ENCODE measurements around the gene RNU4-1.
A peak's percentile ranks its signal among the peaks of the same experiment; 100 is the strongest.

The RNU4-1 gene

GRCh38 chr12:120287491-120287890 is 5.5 kb downstream of the RNU4-1 start:
- no peak for DNase-seq

GRCh38 chr12:120286768-120287490 is 6.1 kb downstream of the RNU4-1 start:
- DNase-seq: no peak

- DNase-seq: no peak
Observed at GRCh38 chr12:120284381-120284780, 8.7 kb downstream of the RNU4-1 start.

- no peak for DNase-seq
Observed at GRCh38 chr12:120283318-120283717, 9.7 kb downstream of the RNU4-1 start.

GRCh38 chr12:120278137-120279069 is 14.6 kb downstream of the RNU4-1 start:
- no peak for DNase-seq

- no peak for DNase-seq
Observed at GRCh38 chr12:120276734-120277133, 16.3 kb downstream of the RNU4-1 start.

- no peak for DNase-seq
Observed at GRCh38 chr12:120267736-120268135, 25.3 kb downstream of the RNU4-1 start.

- no peak for DNase-seq
Observed at GRCh38 chr12:120266180-120266870, 26.7 kb downstream of the RNU4-1 start.

GRCh38 chr12:120265473-120266179 is 27.4 kb downstream of the RNU4-1 start, which contains the start of gene PXN:
PXN (minus strand) TSS chr12:120265730; CDS start chr12:120265629, 101 bp downstream.
- DNase-seq: peak; percentile 89

- no peak for DNase-seq
Observed at GRCh38 chr12:120264904-120265472, 28.0 kb downstream of the RNU4-1 start.

GRCh38 chr12:120264086-120264903 is 28.7 kb downstream of the RNU4-1 start:
- DNase-seq: peak; percentile 31

- no peak for DNase-seq
Observed at GRCh38 chr12:120263748-120264085, 29.3 kb downstream of the RNU4-1 start.

GRCh38 chr12:120262852-120263747 is 29.9 kb downstream of the RNU4-1 start:
- no peak for DNase-seq

- peak; percentile 92 for DNase-seq
Observed at GRCh38 chr12:120261951-120262851, 30.8 kb downstream of the RNU4-1 start.

- no peak for DNase-seq
Observed at GRCh38 chr12:120260607-120261006, 32.4 kb downstream of the RNU4-1 start.

GRCh38 chr12:120259418-120260202 is 33.4 kb downstream of the RNU4-1 start:
- no peak for DNase-seq

- DNase-seq: no peak
Observed at GRCh38 chr12:120258323-120258896, 34.6 kb downstream of the RNU4-1 start.

All from NCI-H69 (cell line).